ENCODE results near the gene SLC25A42. TPM values are rescaled to one million over a fixed set of nuclear protein-coding genes. Genes with fewer than 3 reads are reported as not detected.

Gene SLC25A42
- total RNA-seq, 2 donors from 2014 or later: 6.6 to 7.2 TPM

DNA sequence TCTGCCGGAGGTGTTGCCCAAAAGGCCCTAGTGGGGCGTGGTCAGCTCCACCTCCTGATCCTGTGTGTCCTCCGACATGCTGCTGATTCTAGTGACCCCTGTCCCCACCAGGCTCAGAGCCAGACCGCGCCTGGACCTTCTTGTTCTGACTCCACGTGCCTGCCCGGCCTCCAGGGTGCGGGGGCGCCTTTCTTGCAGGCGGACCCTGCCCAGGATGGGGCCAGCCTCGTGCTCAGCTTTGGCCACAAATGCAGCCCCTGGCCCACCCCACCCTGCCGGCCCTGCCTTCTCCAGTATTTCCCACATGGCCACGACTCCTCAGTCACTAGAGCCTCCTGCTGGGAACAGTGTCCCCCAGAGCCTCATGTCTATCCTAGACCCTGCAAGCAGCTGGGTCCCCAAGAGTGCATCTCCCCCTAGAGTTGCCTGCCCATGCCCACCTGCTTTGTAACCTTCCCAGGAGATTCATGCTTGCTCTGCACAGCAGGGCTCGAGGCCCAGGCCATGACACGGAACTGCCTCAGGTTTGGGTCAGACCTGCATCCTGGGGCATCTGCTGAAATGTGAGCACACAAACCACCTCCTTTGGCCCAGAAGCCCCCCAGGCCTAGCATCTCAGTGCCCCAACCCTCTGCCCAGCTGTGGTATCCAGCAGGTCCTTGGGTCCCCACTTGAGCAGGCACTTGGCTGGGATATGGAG lies 47.5 kb downstream of the SLC25A42 start:
- H3K9me3 Mint-ChIP-seq: no peaks in the 10 kb centered on the region
- Histone ChIP-seq H3K9ac (ENCODE audit: extremely low read depth, low read length, poor library complexity, severe bottlenecking) (no peak overlapping the region), H3K27me3 (ENCODE audit: control insufficient read depth, insufficient read depth, low read length, poor library complexity, severe bottlenecking) (no peaks in the 10 kb centered on the region), H3K4me1 (ENCODE audit: control insufficient read depth, insufficient read depth, low read length) (no peaks in the 10 kb centered on the region), H3K27ac (ENCODE audit: low read depth, low read length) (no peak overlapping the region), H3K9me3 (ENCODE audit: control insufficient read depth, low read length) (no peaks in the 10 kb centered on the region), H3K4me3 (ENCODE audit: low read length) (no peak overlapping the region), H3K36me3 (ENCODE audit: control insufficient read depth, insufficient read depth, low read length) (no peaks in the 10 kb centered on the region)
- H3K4me3 Mint-ChIP-seq: peak overlapping the region; percentile 19
- no peak overlapping the region for H3K27ac Mint-ChIP-seq
- 88 to 92% methylated on average over 11 to 15 of the region's 15 CpGs for WGBS, 2 experiments (ENCODE audit: insufficient coverage in 1 of 2, insufficient read length in 1 of 2)
- peaks cover 27% of the 10 kb centered on the region for H3K27me3 Mint-ChIP-seq (ENCODE audit: insufficient read depth)
- TF ChIP-seq, protein P1, sequence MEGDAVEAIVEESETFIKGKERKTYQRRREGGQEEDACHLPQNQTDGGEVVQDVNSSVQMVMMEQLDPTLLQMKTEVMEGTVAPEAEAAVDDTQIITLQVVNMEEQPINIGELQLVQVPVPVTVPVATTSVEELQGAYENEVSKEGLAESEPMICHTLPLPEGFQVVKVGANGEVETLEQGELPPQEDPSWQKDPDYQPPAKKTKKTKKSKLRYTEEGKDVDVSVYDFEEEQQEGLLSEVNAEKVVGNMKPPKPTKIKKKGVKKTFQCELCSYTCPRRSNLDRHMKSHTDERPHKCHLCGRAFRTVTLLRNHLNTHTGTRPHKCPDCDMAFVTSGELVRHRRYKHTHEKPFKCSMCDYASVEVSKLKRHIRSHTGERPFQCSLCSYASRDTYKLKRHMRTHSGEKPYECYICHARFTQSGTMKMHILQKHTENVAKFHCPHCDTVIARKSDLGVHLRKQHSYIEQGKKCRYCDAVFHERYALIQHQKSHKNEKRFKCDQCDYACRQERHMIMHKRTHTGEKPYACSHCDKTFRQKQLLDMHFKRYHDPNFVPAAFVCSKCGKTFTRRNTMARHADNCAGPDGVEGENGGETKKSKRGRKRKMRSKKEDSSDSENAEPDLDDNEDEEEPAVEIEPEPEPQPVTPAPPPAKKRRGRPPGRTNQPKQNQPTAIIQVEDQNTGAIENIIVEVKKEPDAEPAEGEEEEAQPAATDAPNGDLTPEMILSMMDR (conservative IDR thresholded peaks at IDR 0.05): no peak
- H3K36me3 Mint-ChIP-seq (ENCODE audit: low read depth): peaks cover 3% of the 10 kb centered on the region
- DNase-seq: peak; percentile 50
- peaks cover 5% of the 10 kb centered on the region for H3K4me1 Mint-ChIP-seq

DNA sequence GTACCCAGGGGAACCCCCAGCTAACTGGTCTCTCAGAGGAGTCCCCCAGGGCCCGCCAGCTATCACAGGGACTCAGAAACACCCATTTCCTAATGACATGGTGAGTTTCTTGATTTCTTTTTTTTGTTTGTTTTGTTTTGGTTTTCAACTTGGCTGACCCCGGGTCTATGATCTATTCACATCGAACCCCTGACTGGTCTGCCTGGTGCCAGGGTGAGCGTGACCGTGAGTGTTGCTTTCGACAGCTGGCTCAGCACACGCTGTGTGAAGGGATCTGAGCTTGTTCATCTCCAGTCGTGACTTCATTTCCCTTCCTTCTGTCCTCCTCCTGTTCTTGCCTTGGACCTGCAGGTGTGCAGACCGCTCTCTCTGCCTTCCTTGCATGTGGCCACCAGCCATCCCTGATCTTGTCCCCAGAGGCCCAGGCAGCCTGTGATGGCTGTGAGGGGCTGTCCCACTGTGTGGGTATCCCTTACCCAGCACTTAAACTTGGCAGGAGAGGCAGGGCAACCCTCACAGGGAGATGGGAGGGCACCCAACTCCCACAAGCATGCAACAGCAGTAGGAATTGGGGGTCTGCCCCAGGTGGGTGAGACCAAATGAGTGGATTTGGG lies 48.3 kb downstream of the SLC25A42 start:
- DNase-seq: peak; percentile 41
- no peak overlapping the region for H3K4me3 ChIP-seq (ENCODE audit: low read length)
- peaks cover 4% of the 10 kb centered on the region for H3K4me1 Mint-ChIP-seq
- peaks cover 27% of the 10 kb centered on the region for H3K27me3 Mint-ChIP-seq (ENCODE audit: insufficient read depth)
- H3K9me3 Mint-ChIP-seq: no peaks in the 10 kb centered on the region
- TF ChIP-seq, protein P1 (conservative IDR thresholded peaks at IDR 0.05): no peak
- no peak overlapping the region for H3K9ac ChIP-seq (ENCODE audit: extremely low read depth, low read length, poor library complexity, severe bottlenecking)
- no peak overlapping the region for H3K27ac ChIP-seq (ENCODE audit: low read depth, low read length)
- H3K4me3 Mint-ChIP-seq: no peak overlapping the region
- no peaks in the 10 kb centered on the region for H3K9me3 ChIP-seq (ENCODE audit: control insufficient read depth, low read length)
- no peak overlapping the region for H3K27ac Mint-ChIP-seq
- no peaks in the 10 kb centered on the region for H3K4me1 ChIP-seq (ENCODE audit: control insufficient read depth, insufficient read depth, low read length)
- H3K36me3 ChIP-seq (ENCODE audit: control insufficient read depth, insufficient read depth, low read length): no peaks in the 10 kb centered on the region
- H3K36me3 Mint-ChIP-seq (ENCODE audit: low read depth): peaks cover 4% of the 10 kb centered on the region
- WGBS, 2 experiments (ENCODE audit: insufficient coverage in 1 of 2, insufficient read length in 1 of 2): 94 to 96% methylated on average over 6 to 9 of the region's 9 CpGs
- no peaks in the 10 kb centered on the region for H3K27me3 ChIP-seq (ENCODE audit: control insufficient read depth, insufficient read depth, low read length, poor library complexity, severe bottlenecking)

DNA sequence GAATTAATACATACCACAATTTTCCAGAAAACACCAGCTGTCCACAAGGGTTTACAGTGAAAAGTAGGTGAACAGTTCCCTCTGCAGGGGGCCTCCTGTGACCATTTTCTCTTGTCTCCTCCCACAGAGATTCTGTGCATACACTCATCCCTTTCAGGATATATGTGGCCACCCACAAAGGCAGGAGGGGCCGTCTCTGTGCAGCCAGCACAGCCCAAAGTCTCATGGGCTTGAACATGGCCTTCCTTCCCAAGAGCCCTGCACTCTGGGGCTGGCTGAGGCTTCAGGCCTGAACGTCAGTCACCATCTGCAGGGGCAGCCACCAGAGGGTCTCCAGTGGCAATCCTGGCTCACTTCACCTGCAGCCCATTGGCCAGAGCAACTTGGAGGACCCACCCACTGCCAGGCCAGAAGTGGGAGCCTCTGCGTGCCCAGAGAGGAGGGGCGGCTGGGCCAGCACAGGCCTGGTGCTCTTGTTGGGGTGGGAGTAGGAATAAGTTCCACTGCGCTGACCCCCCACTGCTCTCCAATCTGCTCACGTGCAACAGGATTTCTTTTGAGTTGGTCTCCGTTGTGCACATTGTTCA lies 49.3 kb downstream of the SLC25A42 start:
- peak; percentile 90 for DNase-seq
- H3K27me3 Mint-ChIP-seq (ENCODE audit: insufficient read depth): peaks cover 27% of the 10 kb centered on the region
- Histone ChIP-seq H3K36me3 (ENCODE audit: control insufficient read depth, insufficient read depth, low read length) (no peaks in the 10 kb centered on the region), H3K4me3 (ENCODE audit: low read length) (no peak overlapping the region), H3K27ac (ENCODE audit: low read depth, low read length) (peak overlapping the region; percentile 11), H3K9ac (ENCODE audit: extremely low read depth, low read length, poor library complexity, severe bottlenecking) (no peak overlapping the region), H3K9me3 (ENCODE audit: control insufficient read depth, low read length) (no peaks in the 10 kb centered on the region), H3K4me1 (ENCODE audit: control insufficient read depth, insufficient read depth, low read length) (no peaks in the 10 kb centered on the region), H3K27me3 (ENCODE audit: control insufficient read depth, insufficient read depth, low read length, poor library complexity, severe bottlenecking) (no peaks in the 10 kb centered on the region)
- no peaks in the 10 kb centered on the region for H3K9me3 Mint-ChIP-seq
- H3K27ac Mint-ChIP-seq: no peak overlapping the region
- TF ChIP-seq, protein P1 (conservative IDR thresholded peaks at IDR 0.05): peak; percentile 36
- H3K4me1 Mint-ChIP-seq: peaks cover 2% of the 10 kb centered on the region
- H3K4me3 Mint-ChIP-seq: no peak overlapping the region
- WGBS, 2 experiments (ENCODE audit: insufficient coverage in 1 of 2, insufficient read length in 1 of 2): 75 to 88% methylated on average over 3 to 7 of the region's 7 CpGs
- peaks cover 4% of the 10 kb centered on the region for H3K36me3 Mint-ChIP-seq (ENCODE audit: low read depth)
